ENCODE data around the gene CHAF1A.
A peak's percentile ranks its signal among the peaks of the same experiment; 100 is the strongest.

Gene CHAF1A

DNA sequence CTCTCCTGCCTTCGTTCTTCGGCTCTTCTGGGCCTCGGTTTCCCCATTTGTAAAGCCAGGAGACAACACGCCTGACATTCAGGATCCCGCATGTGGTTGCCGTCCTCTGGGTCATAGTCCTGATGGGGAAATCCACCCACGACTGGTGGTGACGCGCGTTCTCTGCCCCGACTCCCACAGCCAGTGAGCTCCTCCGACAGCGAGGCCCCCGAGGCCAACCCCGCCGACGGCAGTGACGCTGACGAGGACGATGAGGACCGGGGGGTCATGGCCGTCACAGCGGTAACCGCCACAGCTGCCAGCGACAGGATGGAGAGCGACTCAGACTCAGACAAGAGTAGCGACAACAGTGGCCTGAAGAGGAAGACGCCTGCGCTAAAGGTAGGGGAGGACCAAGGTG is 86.1 kb downstream of the CHAF1A start:
- peak overlapping the region; percentile 42 for H3K27ac Mint-ChIP-seq
- TF ChIP-seq CTCF (IDR thresholded peaks at IDR 0.05) = no peak
- peaks cover 3% of the 10 kb centered on the region for H3K27me3 Mint-ChIP-seq (ENCODE audit: low read depth, poor library complexity)
- H3K36me3 Mint-ChIP-seq (ENCODE audit: low read depth) = peaks cover 32% of the 10 kb centered on the region
- DNase-seq = no peak
- no peaks in the 10 kb centered on the region for H3K4me1 Mint-ChIP-seq
- H3K4me3 Mint-ChIP-seq = no peak overlapping the region
- H3K9me3 Mint-ChIP-seq = no peaks in the 10 kb centered on the region

DNA sequence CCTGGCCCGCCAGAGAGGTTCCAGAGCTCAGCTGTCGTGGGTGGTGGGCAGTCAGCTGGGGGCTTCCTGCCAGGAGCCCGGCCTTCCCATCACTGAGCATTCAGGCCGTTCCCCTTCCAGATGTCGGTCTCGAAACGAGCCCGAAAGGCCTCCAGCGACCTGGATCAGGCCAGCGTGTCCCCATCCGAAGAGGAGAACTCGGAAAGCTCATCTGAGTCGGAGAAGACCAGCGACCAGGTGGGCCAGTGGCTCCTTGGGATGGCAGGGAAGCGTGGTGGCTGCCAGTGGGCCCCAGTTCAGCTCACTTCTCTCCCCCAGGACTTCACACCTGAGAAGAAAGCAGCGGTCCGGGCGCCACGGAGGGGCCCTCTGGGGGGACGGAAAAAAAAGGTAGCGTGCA is 89.0 kb downstream of the CHAF1A start:
- no peak overlapping the region for H3K4me3 Mint-ChIP-seq
- H3K9me3 Mint-ChIP-seq = no peaks in the 10 kb centered on the region
- no peak overlapping the region for H3K27ac Mint-ChIP-seq
- no peaks in the 10 kb centered on the region for H3K4me1 Mint-ChIP-seq
- TF ChIP-seq CTCF (IDR thresholded peaks at IDR 0.05) = no peak
- H3K36me3 Mint-ChIP-seq (ENCODE audit: low read depth) = peaks cover 20% of the 10 kb centered on the region
- no peak for DNase-seq
- H3K27me3 Mint-ChIP-seq (ENCODE audit: low read depth, poor library complexity) = no peaks in the 10 kb centered on the region

DNA sequence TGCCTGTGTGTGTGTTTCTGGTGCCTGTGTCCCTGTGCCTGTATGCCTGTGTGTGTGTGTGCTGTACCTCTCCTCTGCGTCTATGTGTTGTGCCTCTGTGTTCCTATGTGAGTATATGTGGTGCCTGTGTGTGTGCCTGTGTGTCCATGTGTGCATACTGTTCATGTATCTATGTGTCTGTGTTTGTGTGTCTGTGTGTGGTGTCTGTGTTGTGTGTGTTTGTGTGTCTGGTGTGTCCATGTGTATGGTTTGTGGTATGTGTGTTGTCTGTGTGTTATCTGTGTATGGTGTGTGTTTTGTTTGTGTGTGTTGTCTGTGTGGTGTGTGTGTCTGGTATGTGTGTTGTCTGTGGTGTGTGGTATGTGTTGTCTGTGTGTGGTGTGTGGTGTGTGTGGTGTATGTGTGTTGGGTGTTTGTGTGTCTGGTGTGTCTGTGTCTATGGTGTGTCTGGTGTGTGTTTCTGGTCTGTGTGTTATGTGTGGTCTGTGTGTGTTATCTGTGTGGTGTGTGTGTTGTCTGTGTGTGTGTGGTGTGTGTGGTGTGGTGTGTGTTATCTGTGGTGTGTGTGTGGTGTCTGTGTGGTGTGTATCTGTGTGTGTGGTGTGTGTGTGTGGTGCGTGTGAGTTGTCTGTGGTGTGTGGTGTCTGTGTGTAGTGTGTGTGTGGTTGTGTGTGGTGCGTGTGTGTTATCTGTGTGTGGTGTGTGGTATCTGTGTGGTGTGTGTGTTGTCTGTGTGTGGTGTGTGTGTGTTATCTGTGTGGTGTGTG is 90.1 kb downstream of the CHAF1A start:
- no peak for TF ChIP-seq CTCF (IDR thresholded peaks at IDR 0.05)
- DNase-seq = no peak
- no peaks in the 10 kb centered on the region for H3K4me1 Mint-ChIP-seq
- no peak overlapping the region for H3K27ac Mint-ChIP-seq
- no peak overlapping the region for H3K4me3 Mint-ChIP-seq
- H3K36me3 Mint-ChIP-seq (ENCODE audit: low read depth) = peaks cover 12% of the 10 kb centered on the region
- H3K27me3 Mint-ChIP-seq (ENCODE audit: low read depth, poor library complexity) = no peaks in the 10 kb centered on the region
- H3K9me3 Mint-ChIP-seq = no peaks in the 10 kb centered on the region
